ENCODE measurements around the gene HDGFL3.
"Not testable (repeated sequence)": the region's sequence is repeated elsewhere in the genome, so short reads cannot be mapped to it uniquely, and the experiment has no call there.

The HDGFL3 gene

GRCh38 chr15:83192742-83193141, 14.9 kb downstream of the HDGFL3 start:
- DNase-seq: no peak

- no peak for DNase-seq
Observed at GRCh38 chr15:83190450-83190849, 17.2 kb downstream of the HDGFL3 start.

GRCh38 chr15:83185561-83185960, 22.1 kb downstream of the HDGFL3 start:
- DNase-seq: no peak

GRCh38 chr15:83178869-83179325, 28.7 kb downstream of the HDGFL3 start:
- no peak for DNase-seq

GRCh38 chr15:83178390-83178789, 29.2 kb downstream of the HDGFL3 start:
- no peak for DNase-seq

- DNase-seq: no peak
Observed at GRCh38 chr15:83174891-83175290, 32.7 kb downstream of the HDGFL3 start.

- no peak for DNase-seq
Observed at GRCh38 chr15:83170474-83171165, 37.0 kb downstream of the HDGFL3 start.

- not testable (repeated sequence) for DNase-seq
Observed at GRCh38 chr15:83169576-83169975, 38.0 kb downstream of the HDGFL3 start.

GRCh38 chr15:83166830-83167229, 40.8 kb downstream of the HDGFL3 start:
- no peak for DNase-seq

GRCh38 chr15:83166218-83166617, 41.4 kb downstream of the HDGFL3 start:
- DNase-seq: no peak

- DNase-seq: no peak
Observed at GRCh38 chr15:83164771-83165404, 42.7 kb downstream of the HDGFL3 start.

- no peak for DNase-seq
Observed at GRCh38 chr15:83164111-83164770, 43.4 kb downstream of the HDGFL3 start.

GRCh38 chr15:83163032-83163431, 44.6 kb downstream of the HDGFL3 start:
- DNase-seq: no peak

- DNase-seq: no peak
Observed at GRCh38 chr15:83160741-83161140, 46.9 kb downstream of the HDGFL3 start.

- no peak for DNase-seq
Observed at GRCh38 chr15:83158393-83158792, 49.2 kb downstream of the HDGFL3 start.

- DNase-seq: no peak
Observed at GRCh38 chr15:83155942-83156341, 51.7 kb downstream of the HDGFL3 start.

- no peak for DNase-seq
Observed at GRCh38 chr15:83153288-83153687, 54.3 kb downstream of the HDGFL3 start.

GRCh38 chr15:83144771-83145170, 62.9 kb downstream of the HDGFL3 start:
- DNase-seq: no peak

- DNase-seq: not testable (repeated sequence)
Observed at GRCh38 chr15:83142151-83142550, 65.5 kb downstream of the HDGFL3 start.

- DNase-seq: no peak
Observed at GRCh38 chr15:83132861-83133523, 74.6 kb downstream of the HDGFL3 start.

GRCh38 chr15:83129791-83130190, 77.8 kb downstream of the HDGFL3 start:
- no peak for DNase-seq

GRCh38 chr15:83127547-83128150, 80.0 kb downstream of the HDGFL3 start:
- DNase-seq: no peak

GRCh38 chr15:83123529-83123928, 84.1 kb downstream of the HDGFL3 start:
- DNase-seq: peak; percentile 18
